SK-N-MC (cell line): Measurements from ENCODE around the gene KCTD5.

Experiments used
- EZH2 ChIP-seq: fragments of 200-600 bp; sonication (generic); IDR thresholded peaks from one replicate; pipeline ENCODE4 v1.6.1; 2017; ENCODE audit warnings: antibody characterized with exemption
- FOXP2 ChIP-seq: optimal IDR thresholded peaks from 2 replicates; pipeline ENCODE3; 2011; ENCODE audit warnings: mild to moderate bottlenecking, moderate library complexity; ENCODE audit not compliant: insufficient read depth; ENCODE audit errors: extremely low read length, control extremely low read depth
- POLR2AphosphoS5 ChIP-seq: IDR thresholded peaks from 2 replicates; pipeline ENCODE4 v1.6.1; 2012; ENCODE audit warnings: mild to moderate bottlenecking, low read depth, low read length, borderline replicate concordance

DNA sequence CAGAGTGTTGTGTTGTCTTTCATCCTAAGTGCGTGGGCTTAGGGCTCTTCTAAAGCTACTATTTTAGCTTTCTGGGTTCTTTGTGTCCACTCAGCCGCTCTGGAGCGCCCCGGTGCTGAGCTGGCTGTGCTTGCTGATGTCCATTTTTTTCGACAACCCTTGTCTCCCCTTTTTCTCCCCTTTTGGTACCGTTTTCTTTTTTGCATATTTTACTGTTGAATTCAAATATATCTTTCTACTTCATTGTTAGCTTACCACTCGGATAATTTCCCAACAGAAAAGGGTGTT is 71.4 kb downstream of the KCTD5 start:
- TF ChIP-seq POLR2AphosphoS5 (no peak), EZH2 (no peak), FOXP2 (no peak)
